CD4-positive, alpha-beta T cell treated with Interferon alpha-2 for 1 hour (primary cell): ENCODE measurements around the gene BLOC1S5.

Experiments used
- DNase-seq, 2 donors: peaks; one replicate each; pipeline ENCODE4 v3.0.0-alpha.2; 2020 to 2022

Gene BLOC1S5, protein sequence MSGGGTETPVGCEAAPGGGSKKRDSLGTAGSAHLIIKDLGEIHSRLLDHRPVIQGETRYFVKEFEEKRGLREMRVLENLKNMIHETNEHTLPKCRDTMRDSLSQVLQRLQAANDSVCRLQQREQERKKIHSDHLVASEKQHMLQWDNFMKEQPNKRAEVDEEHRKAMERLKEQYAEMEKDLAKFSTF

DNA sequence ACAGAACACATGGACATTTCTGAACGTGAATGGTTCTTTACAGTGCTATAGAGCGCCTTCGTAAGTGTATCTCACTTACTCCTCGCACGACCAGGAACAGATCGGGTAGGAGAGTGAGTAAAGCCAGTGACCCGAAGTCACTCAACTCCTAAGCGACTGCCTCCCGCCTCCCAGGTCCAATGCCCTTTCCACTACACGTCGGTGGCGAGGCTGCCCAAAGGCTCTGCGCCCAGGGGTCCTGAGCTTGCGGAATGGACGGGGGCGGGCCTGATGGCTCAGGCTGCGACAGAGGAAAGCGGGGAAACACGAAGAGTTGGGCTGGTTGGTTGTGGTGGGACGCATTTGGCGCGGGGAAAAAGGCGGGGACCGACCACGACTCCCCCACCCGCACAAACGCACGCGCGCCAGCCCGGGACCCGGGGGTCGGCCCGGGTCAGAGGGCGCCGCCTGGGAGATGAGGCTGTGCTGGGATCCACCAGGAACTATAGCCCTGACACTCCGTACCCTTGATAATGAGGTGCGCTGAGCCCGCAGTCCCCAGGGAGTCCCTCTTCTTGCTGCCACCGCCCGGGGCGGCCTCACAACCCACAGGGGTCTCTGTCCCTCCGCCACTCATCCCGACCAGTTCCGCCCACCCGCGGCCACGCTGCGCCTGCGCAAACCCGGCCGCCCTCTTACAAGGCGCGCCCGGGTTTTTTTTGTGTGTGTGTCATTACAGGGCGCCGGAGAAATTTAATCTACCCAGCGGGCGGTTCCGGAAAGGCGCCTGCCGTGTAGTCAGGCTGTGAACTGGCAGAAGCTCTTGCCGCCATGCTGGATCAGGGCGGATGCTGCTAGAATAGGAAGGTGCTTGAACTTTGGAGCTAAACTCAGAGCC, at the start of gene BLOC1S5:
BLOC1S5 (minus strand) TSS at position 629 of the 877 bp plus-strand sequence; CDS start at position 616, 13 bp downstream.
- DNase-seq = peak; percentile 96 to 97

GRCh38 chr6:8113131-8113654, 49.0 kb upstream of the BLOC1S5 start:
- DNase-seq = no peak

GRCh38 chr6:8110725-8111124, 46.5 kb upstream of the BLOC1S5 start:
- DNase-seq = no peak

GRCh38 chr6:8110117-8110721, 46.0 kb upstream of the BLOC1S5 start:
- DNase-seq = no peak

DNA sequence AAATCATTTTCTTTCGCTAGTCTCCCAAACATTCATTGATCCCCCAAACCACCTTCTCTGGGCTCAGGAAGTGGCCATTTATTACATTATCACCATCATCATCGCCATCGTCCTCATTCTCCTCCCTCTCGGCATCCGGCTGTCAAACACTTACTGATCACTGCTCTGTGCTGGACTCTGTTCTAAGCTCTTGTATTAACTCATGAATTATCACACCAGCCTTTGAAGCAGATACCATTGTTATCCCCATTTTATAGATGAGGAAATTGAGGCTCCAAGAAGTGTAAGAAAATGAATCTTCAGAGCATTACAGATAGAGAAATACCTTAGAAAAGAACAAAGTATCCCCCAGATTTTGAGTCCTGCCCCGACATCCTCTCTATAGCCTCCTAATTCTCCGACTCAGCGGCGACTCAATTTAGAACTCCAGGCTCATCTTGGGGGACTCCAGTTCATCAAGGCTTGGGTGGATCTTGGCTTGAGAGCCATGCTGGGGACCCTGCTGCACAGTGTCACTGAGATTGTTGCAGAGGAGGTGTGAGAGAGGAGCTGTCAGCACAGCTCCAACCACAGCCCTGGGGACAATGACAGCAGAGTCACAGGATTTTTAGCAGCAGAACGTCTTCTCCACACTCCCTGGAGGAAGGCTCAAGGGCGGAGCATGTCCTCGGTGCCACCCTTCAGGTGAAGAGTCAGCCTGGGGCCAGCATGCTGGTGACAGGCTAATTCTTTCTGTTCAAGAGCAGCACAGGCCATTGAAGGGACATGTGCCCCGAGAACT, 44.8 kb upstream of the BLOC1S5 start:
- no peak for DNase-seq

DNA sequence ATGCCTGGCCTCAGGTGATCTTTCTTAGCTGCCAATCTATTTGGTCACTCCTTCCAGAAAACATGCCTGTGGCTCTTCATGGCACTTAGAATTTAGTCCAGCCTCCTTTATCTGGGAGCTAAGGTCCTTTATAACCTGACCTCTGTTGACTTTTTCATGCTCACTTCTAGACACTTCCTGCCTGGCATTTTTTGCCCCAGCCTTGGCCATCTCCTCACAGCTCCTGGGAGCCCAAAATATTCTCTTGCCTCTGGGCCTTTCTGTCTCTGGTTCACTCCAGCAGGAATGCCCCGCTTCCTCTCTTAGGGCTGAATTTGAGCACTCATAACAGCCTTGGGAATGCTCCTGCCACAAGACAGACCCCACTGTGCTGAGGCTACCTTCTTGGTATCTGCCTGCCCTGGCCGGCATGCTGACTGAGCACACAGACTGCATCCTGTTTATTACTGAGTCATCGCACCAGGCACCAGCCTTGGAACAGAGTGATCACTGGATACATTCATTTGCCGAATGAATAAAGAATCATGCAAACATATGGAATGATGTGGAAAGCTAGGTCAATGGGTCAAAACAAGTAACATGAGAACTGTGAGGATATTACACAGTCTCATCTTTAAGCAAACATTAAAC, 44.0 kb upstream of the BLOC1S5 start:
- DNase-seq = no peak

DNA sequence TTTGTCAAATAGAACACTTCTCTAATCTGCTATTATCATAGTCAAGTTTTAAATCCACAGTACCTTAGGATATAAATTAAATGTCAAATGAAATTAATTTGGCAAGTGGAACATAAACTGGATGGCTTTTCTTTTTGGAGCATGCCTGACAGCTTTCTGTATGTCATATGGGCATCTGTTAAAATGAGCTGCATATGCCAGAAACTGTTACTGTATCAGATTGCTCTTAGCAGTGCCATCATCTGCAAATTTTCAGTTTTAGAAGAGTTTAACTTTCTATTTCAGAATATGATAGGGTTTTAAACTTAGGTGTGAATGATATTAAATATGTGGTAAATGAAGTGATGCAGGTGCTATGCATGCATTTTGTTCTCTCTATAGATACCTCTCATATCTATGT, 41.6 kb upstream of the BLOC1S5 start:
- DNase-seq = no peak

DNA sequence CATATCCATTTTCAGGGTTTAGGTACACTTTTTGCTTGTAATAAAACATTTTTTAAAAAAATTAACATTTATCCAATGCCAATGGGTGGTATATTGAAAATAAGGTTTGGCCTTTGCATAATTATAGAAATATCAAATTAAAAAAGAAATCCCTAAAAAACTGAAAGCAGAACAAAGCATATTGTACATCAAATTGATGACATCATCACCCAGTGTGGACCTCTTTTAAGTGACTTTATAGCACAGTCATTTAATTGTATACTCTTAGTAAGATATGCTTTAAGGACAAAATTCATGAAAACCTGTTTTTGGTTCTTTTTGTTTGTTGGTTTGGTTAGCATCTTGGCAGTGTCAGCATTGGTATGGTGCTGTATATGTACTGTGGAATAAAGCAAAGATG, 39.5 kb upstream of the BLOC1S5 start:
- no peak for DNase-seq

DNA sequence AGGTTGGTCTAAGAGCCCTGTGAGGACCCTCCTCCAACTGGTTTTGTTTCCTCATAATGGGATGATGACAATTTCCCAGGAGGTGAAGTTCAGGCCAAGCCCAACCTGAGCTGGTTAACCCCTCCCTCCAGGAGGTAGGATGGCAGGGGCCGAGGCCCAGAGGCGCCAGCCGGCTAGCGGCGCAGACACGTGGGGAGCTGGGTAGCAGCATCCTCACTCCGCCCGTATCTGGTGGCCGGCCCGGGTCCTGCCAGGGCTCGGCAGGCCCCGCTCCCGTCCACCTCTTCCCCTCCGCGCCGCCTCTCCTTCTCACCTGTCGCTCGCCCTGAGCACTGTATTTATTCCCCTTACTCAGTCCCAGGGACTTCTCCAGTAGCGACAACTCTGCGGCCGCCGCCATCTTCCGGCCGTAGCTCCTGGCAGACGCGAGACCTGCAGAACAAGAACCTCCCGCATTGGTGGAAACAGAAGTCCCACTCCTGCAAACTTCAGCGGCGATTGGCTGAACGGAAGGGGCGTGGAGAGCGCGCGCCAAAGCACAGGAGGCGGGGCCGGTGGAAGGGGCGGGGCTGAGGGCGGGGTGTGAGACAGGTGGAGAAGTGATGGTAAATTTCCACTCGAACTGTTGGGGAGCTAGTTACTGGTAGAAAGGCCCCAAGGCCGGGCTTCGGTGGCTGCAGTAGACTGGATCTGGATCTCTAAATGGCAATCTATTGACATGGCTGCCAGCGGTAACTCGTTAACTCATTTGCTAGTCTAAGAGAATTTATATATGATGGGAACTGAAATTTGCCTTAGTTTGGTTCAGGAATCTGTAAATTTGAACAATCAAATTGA, 38.2 kb upstream of the BLOC1S5 start, which contains the start of gene EEF1E1:
EEF1E1 (minus strand) TSS at position 427 of the 837 bp plus-strand sequence; CDS start at position 400, 27 bp downstream.
- DNase-seq = peak; percentile 95 to 98

DNA sequence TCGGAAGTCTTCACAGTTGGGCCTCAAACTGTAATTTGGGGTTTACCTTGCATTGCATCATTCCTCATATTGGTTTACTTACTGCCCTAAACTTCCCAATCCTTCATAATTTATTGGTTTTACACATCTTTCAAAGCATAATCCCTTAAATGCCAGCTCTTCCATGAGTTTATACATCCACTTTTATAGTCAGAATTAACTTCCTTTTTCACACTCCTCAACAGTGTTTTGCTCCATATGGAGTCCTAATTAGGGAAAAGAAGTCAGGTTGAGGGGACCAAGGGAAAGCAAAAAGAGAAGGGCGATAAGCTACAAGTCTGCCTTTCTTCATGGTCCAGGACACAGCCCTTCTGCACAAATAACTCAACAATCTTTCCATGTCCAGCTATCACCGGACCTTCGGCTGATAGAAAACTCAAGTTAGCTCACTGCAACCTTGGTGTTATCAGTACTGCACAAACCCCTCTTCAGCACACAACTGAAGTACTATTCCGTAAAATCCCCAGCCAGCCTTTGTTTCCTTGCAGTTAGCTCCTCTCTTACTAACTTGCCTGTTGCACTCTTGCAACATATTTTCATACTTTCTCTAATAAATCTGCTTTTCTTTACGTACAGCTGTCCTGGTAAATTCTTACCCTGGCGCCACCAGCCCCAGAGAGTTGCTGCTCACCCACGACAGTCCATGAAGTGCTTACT, 36.1 kb upstream of the BLOC1S5 start:
- DNase-seq = no peak

- DNase-seq = no peak
These were observed 26.5 kb upstream of the BLOC1S5 start for GRCh38 chr6:8090650-8091049.

GRCh38 chr6:8088886-8089285, 24.7 kb upstream of the BLOC1S5 start:
- DNase-seq = no peak

DNA sequence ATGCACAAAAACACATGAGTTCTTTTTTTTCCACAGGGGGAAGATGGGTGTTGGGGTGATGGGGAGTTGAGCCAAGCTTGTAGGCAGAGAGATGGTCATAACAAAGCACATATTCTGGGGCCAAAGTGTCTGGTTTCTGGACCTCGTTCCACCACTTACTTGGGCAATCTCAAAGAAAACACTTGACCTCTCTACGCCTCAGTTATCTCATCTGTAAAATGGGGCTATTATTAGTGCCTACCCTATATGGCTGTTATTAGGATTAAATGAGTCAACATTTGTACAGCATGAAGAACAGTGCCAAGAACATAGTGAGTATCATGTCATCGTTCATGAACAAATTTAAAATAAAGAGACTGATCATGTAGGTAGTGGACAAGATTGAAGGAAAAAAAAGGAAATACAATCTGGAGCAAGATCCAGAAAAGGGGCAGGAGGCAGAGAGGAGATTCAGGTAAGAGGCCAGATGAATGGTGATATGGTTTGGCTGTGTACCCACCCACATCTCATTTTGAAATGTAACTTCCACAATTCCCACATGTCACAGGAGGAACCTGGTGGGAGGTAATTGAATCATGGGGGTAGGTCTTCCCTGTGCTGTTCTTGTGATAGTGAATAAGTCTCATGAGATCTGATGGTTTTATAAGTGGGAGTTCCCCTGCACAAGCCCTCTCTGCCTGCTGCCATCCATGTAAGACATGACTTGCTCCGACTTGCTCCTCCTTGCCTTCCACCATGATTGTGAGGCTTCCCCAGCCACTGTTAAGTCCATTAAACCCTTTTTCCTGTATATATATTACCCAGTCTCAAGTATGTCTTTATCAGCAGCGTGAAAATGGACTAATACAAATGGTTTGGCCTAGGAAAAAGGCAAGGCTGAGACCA, 23.9 kb upstream of the BLOC1S5 start:
- DNase-seq = no peak

GRCh38 chr6:8086755-8087306, 22.6 kb upstream of the BLOC1S5 start:
- DNase-seq = no peak

GRCh38 chr6:8085053-8085511, 20.9 kb upstream of the BLOC1S5 start:
- peak in 1 of 2 donors; percentile 45 for DNase-seq

DNA sequence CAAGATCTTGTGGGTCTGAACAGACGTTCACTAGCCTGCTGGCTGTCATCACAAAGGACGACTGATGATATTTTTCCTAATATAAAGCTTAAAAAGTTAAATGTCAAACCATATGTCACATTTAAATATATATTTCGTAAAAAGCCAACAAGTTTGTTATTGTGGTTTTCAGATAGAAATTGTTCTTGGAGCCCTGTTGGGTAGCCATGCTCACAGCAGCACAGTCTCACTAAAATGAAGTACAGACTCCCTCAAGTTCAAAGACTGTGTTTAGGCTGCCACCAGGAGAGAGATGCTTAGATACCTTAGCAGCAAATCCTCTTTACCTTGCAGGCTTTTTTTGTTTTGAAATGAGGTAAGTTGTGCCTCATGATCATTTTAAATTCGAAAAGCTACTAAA, 20.4 kb upstream of the BLOC1S5 start:
- DNase-seq = no peak

- no peak for DNase-seq
These were observed 19.0 kb upstream of the BLOC1S5 start for GRCh38 chr6:8082954-8083858.

DNA sequence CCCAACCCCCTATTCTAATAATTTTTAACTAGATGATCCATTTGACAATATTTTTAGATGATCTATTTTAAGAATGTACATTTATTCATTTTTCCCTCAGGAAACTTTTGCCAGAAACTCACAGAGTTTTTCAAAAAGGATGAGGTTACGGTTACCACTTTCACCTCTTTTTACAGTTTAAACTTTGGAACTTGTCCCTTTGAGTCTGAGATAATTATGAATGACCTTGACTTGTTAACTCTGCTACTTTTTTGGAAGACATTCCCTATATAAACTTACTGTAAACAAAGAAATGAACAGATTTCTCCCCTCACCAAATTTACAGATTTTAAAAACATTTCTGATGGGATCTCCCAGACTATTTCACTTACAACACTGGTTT, 18.4 kb upstream of the BLOC1S5 start:
- DNase-seq = no peak
